Lower leg skin (tissue), 3 donors: ENCODE results near the gene PIK3CB.

ENCODE experiments used
- POLR2A ChIP-seq, 2 donors: fragments of 450-650 bp; IDR thresholded peaks; one replicate each; pipeline ENCODE4 v1.6.1; 2016 to 2017; ENCODE audit warnings: antibody characterized with exemption in 2 of 2, mild to moderate bottlenecking in 1 of 2, moderate library complexity in 1 of 2
- TF ChIP-seq, protein P1 (sequence below), 3 donors: fragments of 450-650 bp; IDR thresholded peaks; one replicate each; pipeline ENCODE4 v1.5.1; 2016; ENCODE audit warnings: antibody characterized with exemption in 3 of 3, mild to moderate bottlenecking in 3 of 3, moderate library complexity in 2 of 3

DNA sequence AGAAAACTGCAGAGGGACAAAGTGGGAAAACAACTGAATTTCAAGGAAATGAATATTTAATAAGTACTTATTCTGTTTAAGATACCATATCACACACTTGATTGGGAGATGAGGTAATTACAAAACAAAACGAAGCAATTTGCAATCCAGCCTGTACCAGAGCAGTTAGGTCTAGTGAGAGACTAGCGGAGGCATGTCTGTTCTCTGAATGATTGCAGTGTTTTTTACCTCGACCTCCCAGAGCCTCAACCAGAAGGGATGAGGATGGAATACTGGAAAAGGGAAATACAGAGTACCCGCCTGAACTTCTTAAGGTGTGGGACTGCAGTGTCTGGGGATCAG lies 59.5 kb downstream of the PIK3CB start:
- TF ChIP-seq, protein P1, sequence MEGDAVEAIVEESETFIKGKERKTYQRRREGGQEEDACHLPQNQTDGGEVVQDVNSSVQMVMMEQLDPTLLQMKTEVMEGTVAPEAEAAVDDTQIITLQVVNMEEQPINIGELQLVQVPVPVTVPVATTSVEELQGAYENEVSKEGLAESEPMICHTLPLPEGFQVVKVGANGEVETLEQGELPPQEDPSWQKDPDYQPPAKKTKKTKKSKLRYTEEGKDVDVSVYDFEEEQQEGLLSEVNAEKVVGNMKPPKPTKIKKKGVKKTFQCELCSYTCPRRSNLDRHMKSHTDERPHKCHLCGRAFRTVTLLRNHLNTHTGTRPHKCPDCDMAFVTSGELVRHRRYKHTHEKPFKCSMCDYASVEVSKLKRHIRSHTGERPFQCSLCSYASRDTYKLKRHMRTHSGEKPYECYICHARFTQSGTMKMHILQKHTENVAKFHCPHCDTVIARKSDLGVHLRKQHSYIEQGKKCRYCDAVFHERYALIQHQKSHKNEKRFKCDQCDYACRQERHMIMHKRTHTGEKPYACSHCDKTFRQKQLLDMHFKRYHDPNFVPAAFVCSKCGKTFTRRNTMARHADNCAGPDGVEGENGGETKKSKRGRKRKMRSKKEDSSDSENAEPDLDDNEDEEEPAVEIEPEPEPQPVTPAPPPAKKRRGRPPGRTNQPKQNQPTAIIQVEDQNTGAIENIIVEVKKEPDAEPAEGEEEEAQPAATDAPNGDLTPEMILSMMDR (IDR thresholded peaks at IDR 0.05), result no peak
- TF ChIP-seq POLR2A (IDR thresholded peaks at IDR 0.05), result no peak
